Osteoblast (primary cell): ENCODE data around the gene NAA35. TPM values are rescaled to one million over a fixed set of nuclear protein-coding genes. Genes with fewer than 3 reads are reported as not detected.

Source experiments
- DNase-seq: peaks from one replicate; pipeline ENCODE4 v3.0.0; 2011; ENCODE audit warnings: low spot score, mixed read lengths; ENCODE audit not compliant: insufficient read length; ENCODE audit errors: missing footprints
- H2AFZ ChIP-seq: 2 replicates; pipeline ENCODE4 v1.6.0; 2011; ENCODE audit warnings: mild to moderate bottlenecking, low read length
- H3K27ac ChIP-seq: 2 replicates; pipeline ENCODE4 v1.5.1; 2011; ENCODE audit warnings: mild to moderate bottlenecking, low read depth, low read length, moderate library complexity
- H3K27me3 ChIP-seq: 2 replicates; pipeline ENCODE4 v1.6.0; 2012; ENCODE audit warnings: mild to moderate bottlenecking, control low read depth, inconsistent platforms, low read length, moderate library complexity; ENCODE audit not compliant: insufficient read depth
- H3K36me3 ChIP-seq: 2 replicates; pipeline ENCODE4 v1.5.1; 2011; ENCODE audit warnings: mild to moderate bottlenecking, low read length, control low read depth, moderate library complexity; ENCODE audit not compliant: insufficient read depth
- H3K4me1 ChIP-seq: 2 replicates; pipeline ENCODE4 v1.5.1; 2011; ENCODE audit warnings: mild to moderate bottlenecking, low read length, control low read depth, moderate library complexity; ENCODE audit not compliant: insufficient read depth
- H3K4me2 ChIP-seq: 2 replicates; pipeline ENCODE4 v1.6.0; 2011; ENCODE audit warnings: mild to moderate bottlenecking, low read length; ENCODE audit not compliant: insufficient read depth
- H3K4me3 ChIP-seq: fragments of 200-600 bp; sonication (generic); 3 replicates; pipeline ENCODE4 v1.5.1; 2012; ENCODE audit warnings: mild to moderate bottlenecking, low read length, inconsistent platforms; ENCODE audit not compliant: insufficient read depth
- H3K79me2 ChIP-seq: 2 replicates; pipeline ENCODE4 v1.6.0; 2012; ENCODE audit warnings: mild to moderate bottlenecking, low read length, control low read depth, inconsistent platforms; ENCODE audit not compliant: insufficient read depth
- H3K9me3 ChIP-seq: 2 replicates; pipeline ENCODE4 v1.5.1; 2011; ENCODE audit warnings: low read depth, low read length, control low read depth
- H4K20me1 ChIP-seq: 2 replicates; pipeline ENCODE4 v1.6.0; 2012; ENCODE audit warnings: mild to moderate bottlenecking, low read length, control low read depth; ENCODE audit not compliant: insufficient read depth
- CTCF ChIP-seq: IDR thresholded peaks from 2 replicates; pipeline ENCODE4 v1.5.1; 2011; ENCODE audit warnings: mild to moderate bottlenecking, low read depth, low read length, moderate library complexity; ENCODE audit errors: extremely low read depth
- total RNA-seq: library from RNA; depleted of rRNA; stranded (reverse); fragments of >200 nt; gene quantifications from 2 replicates; pipeline ENCODE4 v1.2.3, GENCODE V29; 2012

NAA35 gene
- total RNA-seq, 1 donor: 23.5 TPM

GRCh38 chr9:86009133-86009532 lies 68.2 kb downstream of the NAA35 start:
- Histone ChIP-seq H4K20me1 (no peaks in the 10 kb centered on the region), H3K27me3 (no peaks in the 10 kb centered on the region), H3K79me2 (no peaks in the 10 kb centered on the region), H2AFZ (no peak overlapping the region), H3K27ac (no peak overlapping the region), H3K4me1 (no peaks in the 10 kb centered on the region), H3K4me2 (no peak overlapping the region), H3K9me3 (no peaks in the 10 kb centered on the region), H3K36me3 (peaks cover 50% of the 10 kb centered on the region), H3K4me3 (no peak overlapping the region)
- TF ChIP-seq CTCF: no peak
- DNase-seq: peak; percentile 25

- Histone ChIP-seq H3K27me3 (no peaks in the 10 kb centered on the region), H2AFZ (no peak overlapping the region), H4K20me1 (no peaks in the 10 kb centered on the region), H3K4me2 (no peak overlapping the region), H3K4me1 (no peaks in the 10 kb centered on the region), H3K27ac (no peak overlapping the region), H3K36me3 (peaks cover 50% of the 10 kb centered on the region), H3K4me3 (no peak overlapping the region), H3K79me2 (no peaks in the 10 kb centered on the region), H3K9me3 (no peaks in the 10 kb centered on the region)
- no peak for TF ChIP-seq CTCF
- no peak for DNase-seq
Measured at GRCh38 chr9:86020731-86021130, 79.8 kb downstream of the NAA35 start.

- Histone ChIP-seq H3K4me2 (no peak overlapping the region), H3K27ac (no peak overlapping the region), H3K9me3 (no peaks in the 10 kb centered on the region), H3K36me3 (peaks cover 53% of the 10 kb centered on the region), H4K20me1 (no peaks in the 10 kb centered on the region), H3K4me1 (no peaks in the 10 kb centered on the region), H2AFZ (no peak overlapping the region), H3K27me3 (no peaks in the 10 kb centered on the region), H3K4me3 (no peak overlapping the region), H3K79me2 (no peaks in the 10 kb centered on the region)
- no peak for DNase-seq
- TF ChIP-seq CTCF: no peak
Measured at GRCh38 chr9:86021166-86021565, 80.2 kb downstream of the NAA35 start.

GRCh38 chr9:86022687-86023266 lies 81.8 kb downstream of the NAA35 start:
- Histone ChIP-seq H3K27me3 (no peaks in the 10 kb centered on the region), H3K79me2 (no peaks in the 10 kb centered on the region), H3K4me3 (no peak overlapping the region), H2AFZ (no peak overlapping the region), H3K27ac (no peak overlapping the region), H3K4me1 (no peaks in the 10 kb centered on the region), H3K36me3 (peaks cover 54% of the 10 kb centered on the region), H4K20me1 (no peaks in the 10 kb centered on the region), H3K4me2 (no peak overlapping the region), H3K9me3 (no peaks in the 10 kb centered on the region)
- TF ChIP-seq CTCF: no peak
- no peak for DNase-seq
